ENCODE measurements around the gene AKAP11. TPM values are rescaled to one million over a fixed set of nuclear protein-coding genes. Genes with fewer than 3 reads are reported as not detected.

Gene AKAP11
- total RNA-seq, 1 donor: 55.9 TPM

DNA sequence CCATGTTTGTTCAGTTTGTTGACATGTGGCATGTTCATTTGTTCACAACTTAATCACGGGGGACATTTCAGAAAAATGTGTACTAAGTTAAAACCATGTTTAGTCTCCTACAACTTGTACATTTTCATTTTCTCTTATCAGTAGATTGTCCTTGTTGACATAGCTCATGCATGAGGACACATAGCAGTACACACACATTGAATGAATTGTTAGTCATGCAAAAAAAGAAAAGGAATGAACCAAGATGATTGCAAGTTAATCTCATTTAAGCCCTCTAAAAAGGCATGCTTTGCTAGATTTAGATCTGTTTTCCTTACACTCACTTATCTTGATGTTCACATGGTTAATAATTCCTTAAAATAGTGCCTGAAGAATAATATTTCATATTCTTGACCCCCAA is 38.2 kb upstream of the AKAP11 start:
- TF ChIP-seq, protein P1, sequence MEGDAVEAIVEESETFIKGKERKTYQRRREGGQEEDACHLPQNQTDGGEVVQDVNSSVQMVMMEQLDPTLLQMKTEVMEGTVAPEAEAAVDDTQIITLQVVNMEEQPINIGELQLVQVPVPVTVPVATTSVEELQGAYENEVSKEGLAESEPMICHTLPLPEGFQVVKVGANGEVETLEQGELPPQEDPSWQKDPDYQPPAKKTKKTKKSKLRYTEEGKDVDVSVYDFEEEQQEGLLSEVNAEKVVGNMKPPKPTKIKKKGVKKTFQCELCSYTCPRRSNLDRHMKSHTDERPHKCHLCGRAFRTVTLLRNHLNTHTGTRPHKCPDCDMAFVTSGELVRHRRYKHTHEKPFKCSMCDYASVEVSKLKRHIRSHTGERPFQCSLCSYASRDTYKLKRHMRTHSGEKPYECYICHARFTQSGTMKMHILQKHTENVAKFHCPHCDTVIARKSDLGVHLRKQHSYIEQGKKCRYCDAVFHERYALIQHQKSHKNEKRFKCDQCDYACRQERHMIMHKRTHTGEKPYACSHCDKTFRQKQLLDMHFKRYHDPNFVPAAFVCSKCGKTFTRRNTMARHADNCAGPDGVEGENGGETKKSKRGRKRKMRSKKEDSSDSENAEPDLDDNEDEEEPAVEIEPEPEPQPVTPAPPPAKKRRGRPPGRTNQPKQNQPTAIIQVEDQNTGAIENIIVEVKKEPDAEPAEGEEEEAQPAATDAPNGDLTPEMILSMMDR (IDR thresholded peaks at IDR 0.05; ENCODE audit: insufficient read depth, low read length): no peak
- no peak overlapping the region for H3K4me3 ChIP-seq (ENCODE audit: low read depth, low read length)
- DNase-seq (ENCODE audit: low read depth): no peak

DNA sequence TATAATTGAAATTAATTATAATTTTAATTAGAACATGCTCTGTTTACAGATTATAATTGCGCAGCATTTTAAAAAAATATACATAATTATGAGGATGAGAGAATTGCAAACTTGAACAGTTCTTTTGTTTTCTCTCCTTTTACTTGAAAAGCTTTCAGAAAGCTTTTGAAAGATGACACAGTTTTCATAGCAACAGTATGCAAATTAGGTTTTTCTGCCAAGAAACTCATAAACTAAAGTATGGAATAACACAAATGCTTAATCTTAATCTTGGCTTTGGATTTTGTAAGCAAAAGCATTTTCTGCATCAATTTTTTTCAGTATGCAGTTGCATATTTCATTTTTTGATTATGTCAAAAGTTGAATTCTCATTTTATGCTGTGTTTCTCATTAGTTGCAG is 32.8 kb upstream of the AKAP11 start:
- no peak overlapping the region for H3K4me3 ChIP-seq (ENCODE audit: low read depth, low read length)
- no peak for DNase-seq (ENCODE audit: low read depth)
- TF ChIP-seq, protein P1 (IDR thresholded peaks at IDR 0.05; ENCODE audit: insufficient read depth, low read length): no peak

DNA sequence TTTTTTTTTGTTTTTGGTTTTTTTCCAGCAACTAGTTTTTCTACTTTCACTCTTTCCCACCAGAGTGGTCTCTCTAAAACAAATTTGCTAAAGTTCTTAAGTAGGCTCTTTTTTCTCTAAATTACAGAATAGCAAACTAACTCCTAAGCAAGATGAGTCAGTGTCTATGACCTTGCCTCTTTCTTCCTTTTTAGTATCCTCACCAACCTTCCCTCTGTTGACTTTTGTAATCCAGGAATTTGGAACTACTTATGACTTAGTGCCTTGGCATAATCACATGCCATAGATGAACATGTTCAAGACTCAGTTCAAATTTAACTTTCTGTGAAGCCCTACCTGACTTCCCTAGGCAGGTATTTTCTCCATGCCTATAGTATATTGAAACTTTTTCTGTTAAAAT is 32.3 kb upstream of the AKAP11 start:
- no peak overlapping the region for H3K4me3 ChIP-seq (ENCODE audit: low read depth, low read length)
- TF ChIP-seq, protein P1 (IDR thresholded peaks at IDR 0.05; ENCODE audit: insufficient read depth, low read length): no peak
- DNase-seq (ENCODE audit: low read depth): no peak

DNA sequence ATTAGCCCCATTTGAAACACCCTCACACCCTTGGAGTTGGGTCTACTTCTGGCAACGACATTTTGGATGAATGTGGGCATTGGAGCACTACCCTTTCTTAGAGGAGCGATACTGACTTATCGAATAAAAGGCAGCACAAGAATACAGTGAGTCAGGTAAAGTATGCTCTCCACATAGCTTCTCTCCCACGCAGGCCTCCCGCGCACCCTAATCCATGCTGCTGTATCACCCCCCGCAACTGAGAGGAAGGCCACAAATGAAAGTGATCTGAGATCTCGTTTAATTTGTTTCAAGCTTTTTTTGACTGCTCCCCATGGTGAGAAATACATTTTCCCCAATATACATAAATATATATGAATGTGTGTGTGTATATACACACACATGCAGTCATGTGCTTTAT is 25.4 kb upstream of the AKAP11 start:
- DNase-seq (ENCODE audit: low read depth): no peak
- TF ChIP-seq, protein P1 (IDR thresholded peaks at IDR 0.05; ENCODE audit: insufficient read depth, low read length): no peak
- H3K4me3 ChIP-seq (ENCODE audit: low read depth, low read length): no peak overlapping the region

DNA sequence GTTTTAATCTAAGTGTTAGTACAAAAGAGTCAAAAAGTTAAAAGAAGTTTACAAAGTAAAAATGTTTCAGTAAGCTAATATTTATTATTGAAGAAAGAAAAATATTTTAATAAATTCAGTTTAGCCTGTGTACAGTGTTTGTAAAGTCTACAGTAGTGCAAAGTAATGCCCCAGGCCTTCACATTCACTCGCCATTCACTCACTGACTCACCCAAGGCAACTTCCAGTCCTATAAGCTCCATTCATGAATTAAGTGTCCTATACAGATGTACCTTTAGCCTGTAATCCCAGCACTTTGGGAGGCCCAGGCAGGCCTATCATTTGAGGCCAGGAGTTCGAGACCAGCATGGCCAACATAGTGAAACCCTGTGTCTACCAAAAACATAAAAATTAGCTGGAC is 24.1 kb upstream of the AKAP11 start:
- no peak overlapping the region for H3K4me3 ChIP-seq (ENCODE audit: low read depth, low read length)
- DNase-seq (ENCODE audit: low read depth): no peak
- TF ChIP-seq, protein P1 (IDR thresholded peaks at IDR 0.05; ENCODE audit: insufficient read depth, low read length): no peak

DNA sequence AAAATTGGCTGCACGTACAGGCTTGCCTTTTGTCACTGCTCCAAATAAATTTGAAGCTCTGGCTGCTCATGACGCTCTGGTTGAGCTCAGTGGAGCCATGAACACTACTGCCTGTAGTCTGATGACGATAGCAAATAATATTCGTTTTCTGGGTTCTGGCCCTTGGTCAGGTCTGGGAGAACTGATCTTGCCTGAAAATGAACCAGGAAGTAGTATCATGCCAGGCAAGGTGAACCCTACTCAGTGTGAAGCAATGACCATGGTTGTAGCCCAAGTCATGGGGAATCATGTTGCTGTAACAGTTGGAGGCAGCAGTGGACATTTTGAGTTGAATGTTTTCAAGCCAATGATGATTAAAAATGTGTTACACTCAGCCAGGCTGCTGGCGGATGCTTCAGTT is 16.1 kb upstream of the AKAP11 start:
- no peak overlapping the region for H3K4me3 ChIP-seq (ENCODE audit: low read depth, low read length)
- peak; percentile 33 for DNase-seq (ENCODE audit: low read depth)
- TF ChIP-seq, protein P1 (IDR thresholded peaks at IDR 0.05; ENCODE audit: insufficient read depth, low read length): no peak

DNA sequence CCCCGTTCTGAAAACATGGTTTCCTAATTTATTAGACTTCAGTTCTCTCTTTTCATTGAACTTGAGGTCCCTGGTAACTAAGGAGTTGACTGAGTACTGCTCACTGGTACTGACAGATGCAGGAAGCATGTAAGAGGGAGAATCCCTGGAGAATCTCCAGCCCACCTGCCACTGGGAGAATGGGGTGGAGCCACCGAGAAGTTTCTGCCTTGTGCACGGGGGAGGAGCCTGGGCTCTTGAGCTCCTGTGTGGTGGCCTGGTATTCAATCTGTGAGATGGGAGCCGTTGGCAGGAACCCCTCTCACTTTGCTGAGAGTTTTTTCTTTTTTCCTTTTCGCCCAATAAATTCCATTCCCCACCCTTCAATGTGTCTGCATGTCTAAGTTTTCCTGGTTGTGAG is 13.2 kb upstream of the AKAP11 start:
- no peak for DNase-seq (ENCODE audit: low read depth)
- no peak overlapping the region for H3K4me3 ChIP-seq (ENCODE audit: low read depth, low read length)
- TF ChIP-seq, protein P1 (IDR thresholded peaks at IDR 0.05; ENCODE audit: insufficient read depth, low read length): no peak

All from fibroblast of the aortic adventitia (primary cell).